Heart right ventricle (tissue), 16 donors: Measurements from ENCODE around the gene RGS6. TPM values are rescaled to one million over a fixed set of nuclear protein-coding genes. Genes with fewer than 3 reads are reported as not detected.

Source experiments
- ATAC-seq, 8 donors: fragments of 200-7000 bp; cut with Tn5 transposase; one replicate each; pipeline ENCODE4 v1.9.1; 2020; ENCODE audit warnings: mild to moderate bottlenecking in 8 of 8, moderate library complexity in 8 of 8, moderate number of reproducible peaks in 1 of 8
- DNase-seq, 2 donors: peaks; one replicate each; pipeline ENCODE4 v3.0.0-alpha.2; 2020
- H3K27ac ChIP-seq, 10 donors: fragments of 200-600 bp; sonication (generic) in 2 of 10; one replicate each; pipeline versions ENCODE4 v1.5.0 to v1.8.0; 2020 to 2022; ENCODE audit warnings: mild to moderate bottlenecking in 3 of 10
- H3K27me3 ChIP-seq, 7 donors: fragments of 200-600 bp; one replicate each; pipeline ENCODE4 v1.8.0; 2021 to 2022; ENCODE audit warnings: mild to moderate bottlenecking in 2 of 7
- H3K36me3 ChIP-seq, 9 donors: fragments of 200-600 bp; sonication (generic) in 1 of 9; one replicate each; pipeline versions ENCODE4 v1.5.0 to v1.8.0; 2020 to 2022; ENCODE audit warnings: mild to moderate bottlenecking in 2 of 9
- H3K4me1 ChIP-seq, 9 donors: fragments of 200-600 bp; sonication (generic) in 1 of 9; one replicate each; pipeline versions ENCODE4 v1.5.0 to v1.8.0; 2020 to 2022; ENCODE audit warnings: mild to moderate bottlenecking in 4 of 9
- H3K4me3 ChIP-seq, 10 donors: fragments of 200-600 bp; sonication (generic) in 2 of 10; one replicate each; pipeline versions ENCODE4 v1.5.0 to v1.8.0; 2020 to 2022; ENCODE audit warnings: mild to moderate bottlenecking in 7 of 10, moderate library complexity in 2 of 10
- H3K9me3 ChIP-seq, 11 donors: fragments of 200-600 bp in 10 of 11; sonication (generic) in 2 of 11; one replicate each; pipeline versions ENCODE4 v1.5.0 to v1.8.0; 2013 to 2022; ENCODE audit warnings: mild to moderate bottlenecking in 2 of 11, control low read depth in 1 of 11, moderate library complexity in 1 of 11
- WGBS, 2 donors: extraction: QIAGEN DNeasy Blood & Tissue Kit; methylation state at CpG; one replicate each; pipeline ENCODE4 v1.1.7; 2013; ENCODE audit warnings: inconsistent platforms in 1 of 2; 5-methylcytosine and 5-hydroxymethylcytosine counted together
- intact Hi-C, 10 donors: fragments of 100-400 bp; cut with DNase I; formaldehyde crosslinking; loops; one replicate each; pipeline versions ENCODE4 v1.11.1 to v1.14.2; 2022
- polyA plus RNA-seq, 2 donors: library from polyadenylated mRNA; stranded (reverse); fragments of 200-250 nt; gene quantifications; one replicate each; pipeline ENCODE4 v1.2.3, GENCODE V29; 2013
- total RNA-seq, 10 donors: library from RNA; stranded (reverse); fragmentation: NEBNext Ultra II Directional in 3 of 10; extraction: Animal tissue kit (Norgen Biotek cat#: 25700) in 3 of 10; gene quantifications; one replicate each; pipeline versions ENCODE4 v1.2.1 to v1.2.4, GENCODE V29; 2021 to 2023
- TF ChIP-seq, protein P1 (sequence below), 9 donors: fragments of 200-600 bp; sonication (generic) in 2 of 9; IDR thresholded peaks; one replicate each; pipeline versions ENCODE4 v1.5.0 to v1.8.0; 2021 to 2022; ENCODE audit warnings: antibody characterized with exemption in 9 of 9, mild to moderate bottlenecking in 5 of 9, moderate library complexity in 1 of 9
- donor health status: Arrhythmogenic right ventricular cardiomyopathy.
- donor health status: ischemic (EF 13 %, LVEDD 7.1; RV severe dilation, severe dysfunction).
- donor health status: healthy with polysubstance abuse.
- donor health status: DM: no; HTN: yes; CAD: no.
- donor health status: DM: no; HTN: no; CAD: no.
- donor health status: ischemic (EF 25% LVEDD 6.9; RV normal size, moderate dysfunction).
- donor health status: ischemic (EF 25% LVEDD 5.7; RV mildly dilated, moderate dysfunction).
- donor health status: healthy.
- donor health status: DM: yes; HTN: yes; CAD: no.
- donor health status: Ischemic cardiomyopathy.
- donor health status: ischemic (EF 35%, LVEDD 5.7; RV mildly dilated, moderate dysfunction).
- donor health status: nonischemic (EF 11% LVEDD 7.7; RV severe dilation, severe dysfunction).
- donor health status: DM: yes; HTN: yes; CAD: no.
- donor health status: PGD.
- donor health status: ischemic (EF 29% LVEDD 5.4; RV normal size, mild dysfunction).
- donor health status: nonischemic (EF 23%, LVEDD 6.1; RV moderate dilation, normal function).

RGS6 gene
- total and polyA plus RNA-seq, 12 donors, result 1.2 to 31.9 (median 19.0) TPM

DNA sequence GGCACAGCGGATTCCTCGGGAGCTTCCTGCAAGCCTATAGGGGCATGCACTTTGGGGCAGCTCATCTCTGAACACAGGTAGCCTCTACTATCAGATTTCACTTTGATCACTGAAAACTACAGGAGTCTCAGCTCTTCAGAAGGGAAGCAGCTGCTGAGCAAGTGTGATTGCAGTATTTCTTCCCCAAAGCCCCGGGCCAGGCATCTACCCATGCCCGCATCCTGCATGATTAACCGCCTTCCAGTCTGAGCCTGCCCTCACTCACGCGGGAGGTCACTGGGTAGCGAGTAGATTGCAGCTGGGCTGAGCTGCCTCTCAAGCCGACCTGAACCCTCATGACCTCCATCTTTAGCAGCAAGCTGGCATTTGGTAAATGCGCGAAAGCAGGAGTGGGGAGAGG lies 627.0 kb downstream of the RGS6 start:
- H3K27ac ChIP-seq, result peak overlapping the region in 1 of 10 donors; percentile 16
- ATAC-seq (no peak), DNase-seq (no peak)
- no peak overlapping the region for H3K4me3 ChIP-seq
- H3K27me3 ChIP-seq, result no peaks in the 10 kb centered on the region
- TF ChIP-seq, protein P1, sequence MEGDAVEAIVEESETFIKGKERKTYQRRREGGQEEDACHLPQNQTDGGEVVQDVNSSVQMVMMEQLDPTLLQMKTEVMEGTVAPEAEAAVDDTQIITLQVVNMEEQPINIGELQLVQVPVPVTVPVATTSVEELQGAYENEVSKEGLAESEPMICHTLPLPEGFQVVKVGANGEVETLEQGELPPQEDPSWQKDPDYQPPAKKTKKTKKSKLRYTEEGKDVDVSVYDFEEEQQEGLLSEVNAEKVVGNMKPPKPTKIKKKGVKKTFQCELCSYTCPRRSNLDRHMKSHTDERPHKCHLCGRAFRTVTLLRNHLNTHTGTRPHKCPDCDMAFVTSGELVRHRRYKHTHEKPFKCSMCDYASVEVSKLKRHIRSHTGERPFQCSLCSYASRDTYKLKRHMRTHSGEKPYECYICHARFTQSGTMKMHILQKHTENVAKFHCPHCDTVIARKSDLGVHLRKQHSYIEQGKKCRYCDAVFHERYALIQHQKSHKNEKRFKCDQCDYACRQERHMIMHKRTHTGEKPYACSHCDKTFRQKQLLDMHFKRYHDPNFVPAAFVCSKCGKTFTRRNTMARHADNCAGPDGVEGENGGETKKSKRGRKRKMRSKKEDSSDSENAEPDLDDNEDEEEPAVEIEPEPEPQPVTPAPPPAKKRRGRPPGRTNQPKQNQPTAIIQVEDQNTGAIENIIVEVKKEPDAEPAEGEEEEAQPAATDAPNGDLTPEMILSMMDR (IDR thresholded peaks at IDR 0.05), result no peak
- H3K36me3 ChIP-seq, result no peaks in the 10 kb centered on the region
- WGBS, 2 donors, result 75 to 81% methylated on average over 11 of the region's 11 CpGs
- intact Hi-C loops, result no loop called here
- H3K9me3 ChIP-seq, result no peaks in the 10 kb centered on the region
- peaks cover 0 to 31% (median 6%) of the 10 kb centered on the region in 9 donors for H3K4me1 ChIP-seq

- H3K4me1 ChIP-seq, result peaks cover 0 to 37% (median 6%) of the 10 kb centered on the region in 9 donors
- intact Hi-C loops, result no loop called here
Observed at GRCh38 chr14:72559669-72560255, 627.5 kb downstream of the RGS6 start.

DNA sequence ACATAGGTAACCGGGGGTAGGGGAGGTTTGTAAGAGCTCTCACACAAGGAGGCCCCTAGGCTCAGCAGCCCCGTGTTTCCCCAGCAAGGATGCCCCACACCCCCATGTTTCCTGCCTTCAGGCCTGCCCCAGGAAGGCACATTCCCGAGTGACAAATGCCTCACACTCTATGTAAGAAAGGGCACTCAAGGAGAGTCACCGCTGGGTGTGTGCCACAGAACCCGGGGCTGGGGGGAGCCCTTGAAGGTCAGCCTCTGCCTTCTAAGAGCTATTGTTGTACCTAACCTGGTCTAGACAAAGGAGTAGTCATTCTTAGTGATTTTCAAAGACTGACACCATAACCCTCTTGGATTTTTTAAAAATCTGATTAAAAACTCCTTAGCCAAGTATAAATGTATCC lies 628.1 kb downstream of the RGS6 start:
- 38 to 41% methylated on average over 5 of the region's 5 CpGs for WGBS, 2 donors
- H3K4me1 ChIP-seq, result peaks cover 0 to 42% (median 6%) of the 10 kb centered on the region in 9 donors
- H3K9me3 ChIP-seq, result no peaks in the 10 kb centered on the region
- ATAC-seq (peak in 7 of 8 donors; percentile 19 to 66 (median 55)), DNase-seq (peak in 1 of 2 donors; percentile 39)
- no peaks in the 10 kb centered on the region for H3K36me3 ChIP-seq
- no peaks in the 10 kb centered on the region for H3K27me3 ChIP-seq
- intact Hi-C loops, result no loop called here
- H3K4me3 ChIP-seq, result no peak overlapping the region
- H3K27ac ChIP-seq, result peak overlapping the region in 3 of 10 donors; percentile 20 to 43 (median 28)
- TF ChIP-seq, protein P1 (IDR thresholded peaks at IDR 0.05), result no peak

More at GRCh38 chr14:72559669-72560255, 627.5 kb downstream of the RGS6 start:
- no peaks in the 10 kb centered on the region for H3K36me3 ChIP-seq
- no peaks in the 10 kb centered on the region for H3K9me3 ChIP-seq
- TF ChIP-seq, protein P1 (IDR thresholded peaks at IDR 0.05), result no peak
- 89 to 91% methylated on average over 6 of the region's 6 CpGs for WGBS, 2 donors
- H3K27ac ChIP-seq, result peak overlapping the region in 3 of 10 donors; percentile 20 to 43 (median 28)
- no peaks in the 10 kb centered on the region for H3K27me3 ChIP-seq
- no peak for DNase-seq
- H3K4me3 ChIP-seq, result no peak overlapping the region
- peak in 2 of 8 donors; percentile 24 to 27 for ATAC-seq

DNA sequence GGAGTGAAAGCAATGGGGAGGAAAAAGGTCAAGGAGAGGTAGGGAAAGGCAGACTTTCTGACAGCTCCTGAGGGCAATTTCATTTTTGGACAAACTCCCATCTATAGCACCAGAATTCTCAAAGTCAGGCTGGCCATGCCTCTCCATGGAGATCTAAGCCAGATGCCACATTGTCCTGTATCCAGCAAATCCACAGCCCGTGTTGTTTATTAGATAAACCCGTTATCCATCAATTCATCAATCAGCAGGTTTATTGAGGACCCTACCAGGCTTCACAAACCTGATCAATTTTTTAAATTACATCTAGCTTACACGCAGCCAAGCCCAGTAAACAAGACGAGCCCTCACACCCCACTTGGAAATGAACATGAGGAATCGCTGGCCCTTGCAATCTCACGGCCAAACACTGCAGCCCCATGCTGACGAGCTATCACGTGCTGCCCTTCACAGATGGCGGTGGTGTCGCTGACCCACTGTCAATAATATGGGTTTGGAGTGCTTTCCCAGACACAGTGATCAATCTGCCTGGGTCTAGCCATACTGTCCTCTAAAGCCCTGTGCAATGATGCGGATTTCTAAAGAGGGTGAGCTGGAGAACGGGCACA lies 628.8 kb downstream of the RGS6 start:
- DNase-seq, result no peak
- H3K4me1 ChIP-seq, result peaks cover 0 to 48% (median 6%) of the 10 kb centered on the region in 9 donors
- no peak overlapping the region for H3K4me3 ChIP-seq
- H3K9me3 ChIP-seq, result no peaks in the 10 kb centered on the region
- no peaks in the 10 kb centered on the region for H3K36me3 ChIP-seq
- no peak overlapping the region for H3K27ac ChIP-seq
- WGBS, 2 donors, result 91 to 93% methylated on average over 12 of the region's 12 CpGs
- TF ChIP-seq, protein P1 (IDR thresholded peaks at IDR 0.05), result no peak
- intact Hi-C loops, result no loop called here
- H3K27me3 ChIP-seq, result no peaks in the 10 kb centered on the region
- ATAC-seq, result no peak
